Hematopoietic multipotent progenitor cell treated with erythropoietin and hydrocortisone succinate and interleukin-3 and kit ligand, for 15 days (in vitro differentiated cells): ENCODE measurements around the gene LMAN2L.

Source experiments
- DNase-seq: peaks from one replicate; pipeline ENCODE4 v3.0.0-alpha.2; 2015; ENCODE audit warnings: low spot score

Gene LMAN2L

GRCh38 chr2:96760036-96760985 is 20.4 kb upstream of the LMAN2L start, which contains the start of gene CNNM4:
TSS of gene CNNM4 (plus strand) at chr2:96760902. CDS start at chr2:96761000, 98 bp downstream.
- DNase-seq: peak; percentile 93

GRCh38 chr2:96759548-96759947 is 19.7 kb upstream of the LMAN2L start:
- no peak for DNase-seq

GRCh38 chr2:96758987-96759386 is 19.1 kb upstream of the LMAN2L start:
- no peak for DNase-seq

GRCh38 chr2:96757477-96757860 is 17.6 kb upstream of the LMAN2L start:
- no peak for DNase-seq

GRCh38 chr2:96756788-96757476 is 17.1 kb upstream of the LMAN2L start:
- DNase-seq: no peak

GRCh38 chr2:96754317-96754716 is 14.5 kb upstream of the LMAN2L start:
- DNase-seq: no peak

- no peak for DNase-seq
These were observed 13.9 kb upstream of the LMAN2L start for GRCh38 chr2:96753661-96754282.

- no peak for DNase-seq
These were observed 11.9 kb upstream of the LMAN2L start for GRCh38 chr2:96751800-96752199.

GRCh38 chr2:96747061-96747617 is 7.3 kb upstream of the LMAN2L start:
- no peak for DNase-seq

GRCh38 chr2:96739076-96739632 is 710 bp downstream of the LMAN2L start:
- peak; percentile 19 for DNase-seq

GRCh38 chr2:96737831-96738230 is 2.0 kb downstream of the LMAN2L start:
- no peak for DNase-seq

GRCh38 chr2:96737251-96737650 is 2.6 kb downstream of the LMAN2L start:
- no peak for DNase-seq

- peak; percentile 26 for DNase-seq
These were observed 4.8 kb downstream of the LMAN2L start for GRCh38 chr2:96734880-96735583.

- no peak for DNase-seq
These were observed 5.9 kb downstream of the LMAN2L start for GRCh38 chr2:96733931-96734330.

- no peak for DNase-seq
These were observed 9.7 kb downstream of the LMAN2L start for GRCh38 chr2:96730212-96730611.

GRCh38 chr2:96729748-96730147 is 10.1 kb downstream of the LMAN2L start:
- no peak for DNase-seq

GRCh38 chr2:96727431-96727830 is 12.4 kb downstream of the LMAN2L start:
- DNase-seq: no peak

- DNase-seq: no peak
These were observed 13.7 kb downstream of the LMAN2L start for GRCh38 chr2:96726131-96726530.

- no peak for DNase-seq
These were observed 23.5 kb downstream of the LMAN2L start for GRCh38 chr2:96716388-96716787.

- DNase-seq: no peak
These were observed 24.2 kb downstream of the LMAN2L start for GRCh38 chr2:96715658-96716057.

GRCh38 chr2:96710985-96711384 is 28.9 kb downstream of the LMAN2L start:
- no peak for DNase-seq
